Measurements from ENCODE around the gene OR56A4. TPM values are rescaled to one million over a fixed set of nuclear protein-coding genes. Genes with fewer than 3 reads are reported as not detected.

The OR56A4 gene
- total RNA-seq = not detected

DNA sequence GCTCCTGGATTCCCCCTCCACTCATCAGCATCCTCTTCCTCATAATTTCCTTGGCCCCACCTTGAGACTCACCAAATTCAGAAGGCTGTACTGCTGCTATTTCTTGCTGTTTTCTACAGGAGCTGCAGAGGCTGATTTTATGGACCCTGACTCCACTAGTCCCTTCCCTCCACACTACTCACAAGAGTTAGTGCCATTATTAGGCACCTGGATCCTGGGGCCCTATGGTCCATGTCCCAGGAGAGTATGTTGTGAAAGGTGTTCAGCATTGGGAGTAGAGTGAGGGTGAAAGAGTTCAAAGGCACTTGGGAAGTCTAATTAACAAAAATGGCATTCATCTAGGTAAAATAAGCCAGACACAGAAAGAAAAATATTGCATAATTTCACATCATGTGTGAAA, at the start of gene OR56A4:
OR56A4 (minus strand) TSS at position 101 of the 400 bp plus-strand sequence. CDS start 3,954 bp downstream, outside the sequence.
- Mint-ChIP-seq H3K36me3 (ENCODE audit: low read depth) (no peaks in the 10 kb centered on the region), H3K4me1 (no peaks in the 10 kb centered on the region), H3K4me3 (no peak within 1 kb of the TSS), H3K9me3 (no peaks in the 10 kb centered on the region), H3K27me3 (peaks cover 17% of the 10 kb centered on the region), H3K27ac (no peak within 1 kb of the TSS)
- no peak for DNase-seq
- CTCF ChIA-PET = no interaction called here
- POLR2A ChIA-PET = no interaction called here

DNA sequence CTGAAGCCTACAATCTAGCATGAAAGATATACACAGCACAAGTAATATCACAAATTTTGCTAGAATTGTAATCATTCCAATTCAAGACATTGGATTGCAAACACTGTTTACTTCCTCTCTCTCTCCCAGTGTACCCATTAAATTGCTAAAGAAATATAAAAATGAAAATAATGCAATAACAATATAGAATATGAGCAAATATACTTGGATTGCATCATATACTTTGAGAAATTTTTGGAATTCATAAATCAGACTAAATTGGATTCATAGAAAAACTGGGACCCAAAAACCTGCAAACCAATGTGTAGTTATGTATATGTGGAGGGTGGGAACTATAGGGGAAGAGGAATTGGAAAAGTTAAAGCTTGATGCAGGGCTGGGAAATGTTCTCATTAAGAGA, 48.8 kb upstream of the OR56A4 start:
- Mint-ChIP-seq H3K4me3 (no peak overlapping the region), H3K36me3 (ENCODE audit: low read depth) (no peaks in the 10 kb centered on the region), H3K27ac (no peak overlapping the region), H3K4me1 (no peaks in the 10 kb centered on the region), H3K9me3 (no peaks in the 10 kb centered on the region), H3K27me3 (peaks cover 20% of the 10 kb centered on the region)
- POLR2A ChIA-PET = no interaction called here
- DNase-seq = no peak
- CTCF ChIA-PET = no interaction called here

DNA sequence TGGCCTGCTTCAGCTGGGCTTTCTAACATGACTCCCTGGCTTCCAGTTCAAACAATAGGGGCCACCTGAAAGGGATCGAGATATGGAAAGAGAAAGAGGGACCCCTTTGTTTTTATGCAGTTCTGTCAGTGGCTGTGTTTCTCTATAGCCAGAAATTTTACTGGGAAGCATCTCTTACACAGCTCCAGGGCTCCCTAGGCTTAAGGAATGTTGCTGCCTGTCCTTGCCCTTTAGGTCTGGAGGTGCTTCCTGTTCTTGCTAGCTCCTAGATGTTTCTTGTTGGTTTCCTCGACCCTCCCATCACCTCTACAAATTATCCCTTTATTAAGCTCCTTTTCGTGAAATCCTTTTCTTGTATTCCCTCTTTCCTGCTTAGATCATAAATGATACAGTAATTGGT, 45.6 kb upstream of the OR56A4 start:
- no peak overlapping the region for H3K27ac Mint-ChIP-seq
- CTCF ChIA-PET = interaction anchor here (0.6 to 0.9 kb wide), 2 partner anchors 40 to 513 kb away, joined by 3 read pairs; no protein-coding TSS in a partner anchor

DNA sequence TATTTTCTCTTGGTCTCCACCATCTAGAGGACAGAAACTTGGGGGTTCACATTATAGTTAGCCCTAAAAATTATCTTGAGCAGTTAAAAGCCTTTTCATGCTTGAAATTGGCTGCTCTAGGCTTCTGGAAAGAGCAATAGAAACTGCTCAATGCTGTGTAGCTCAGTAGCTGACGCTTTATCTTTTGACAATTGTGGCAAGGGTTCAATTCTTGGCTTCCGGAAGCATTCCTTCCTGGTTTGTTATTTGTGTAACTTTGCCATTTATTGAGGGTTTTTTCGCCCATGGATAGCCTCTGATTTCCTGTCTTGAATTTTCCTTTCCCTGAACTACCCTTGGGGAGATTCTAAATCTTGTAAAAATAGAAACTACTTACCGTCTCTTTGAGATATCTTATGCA, 34.1 kb upstream of the OR56A4 start:
- POLR2A ChIA-PET = no interaction called here
- H3K9me3 Mint-ChIP-seq = no peaks in the 10 kb centered on the region
- CTCF ChIA-PET = no interaction called here

More for the DNA sequence above, 45.6 kb upstream of the OR56A4 start:
- no peak overlapping the region for H3K4me3 Mint-ChIP-seq
- DNase-seq = no peak
- H3K27me3 Mint-ChIP-seq = peaks cover 16% of the 10 kb centered on the region
- no peaks in the 10 kb centered on the region for H3K36me3 Mint-ChIP-seq (ENCODE audit: low read depth)
- H3K4me1 Mint-ChIP-seq = no peaks in the 10 kb centered on the region
- no peaks in the 10 kb centered on the region for H3K9me3 Mint-ChIP-seq
- POLR2A ChIA-PET = no interaction called here

GRCh38 chr11:6030708-6031405, 24.1 kb upstream of the OR56A4 start, which contains the start of gene OR56A1:
OR56A1 (minus strand) TSS chr11:6030758; CDS start chr11:6027692, 3,066 bp downstream.
- Mint-ChIP-seq H3K27me3 (peaks cover 12% of the 10 kb centered on the region), H3K4me3 (no peak within 1 kb of the TSS), H3K9me3 (no peaks in the 10 kb centered on the region), H3K4me1 (no peaks in the 10 kb centered on the region), H3K36me3 (ENCODE audit: low read depth) (no peaks in the 10 kb centered on the region), H3K27ac (no peak within 1 kb of the TSS)
- DNase-seq = no peak
- POLR2A ChIA-PET = no interaction called here
- CTCF ChIA-PET = no interaction called here

More for the DNA sequence above, 34.1 kb upstream of the OR56A4 start:
- Mint-ChIP-seq H3K27me3 (peaks cover 20% of the 10 kb centered on the region), H3K4me3 (no peak overlapping the region), H3K36me3 (ENCODE audit: low read depth) (no peaks in the 10 kb centered on the region), H3K27ac (no peak overlapping the region), H3K4me1 (no peaks in the 10 kb centered on the region)
- DNase-seq = no peak

- Mint-ChIP-seq H3K27me3 (peaks cover 21% of the 10 kb centered on the region), H3K36me3 (ENCODE audit: low read depth) (no peaks in the 10 kb centered on the region), H3K9me3 (no peaks in the 10 kb centered on the region), H3K4me1 (no peaks in the 10 kb centered on the region), H3K27ac (no peak overlapping the region), H3K4me3 (no peak overlapping the region)
- ChIA-PET CTCF (no interaction called here), POLR2A (no interaction called here)
- no peak for DNase-seq
Observed at GRCh38 chr11:6027501-6027900, 20.8 kb upstream of the OR56A4 start.

DNA sequence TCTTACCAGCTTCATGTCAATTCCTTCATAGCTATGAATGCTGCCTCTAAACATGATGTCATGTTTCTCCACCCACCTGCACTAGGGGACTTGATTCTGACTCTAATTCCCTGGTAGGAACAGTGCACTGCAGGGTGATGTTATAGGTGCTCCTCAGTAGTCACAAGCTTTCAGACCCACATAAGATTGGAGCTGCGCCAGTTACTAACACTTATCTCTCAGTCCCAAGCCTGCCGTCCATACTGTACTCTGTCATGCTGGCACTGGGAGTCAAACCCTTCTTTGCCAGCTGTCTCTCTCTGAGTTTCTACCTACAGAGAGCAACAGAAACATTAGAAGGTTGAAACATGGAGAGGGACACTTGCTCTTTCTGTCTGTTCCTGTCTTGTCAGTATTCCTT, 18.3 kb upstream of the OR56A4 start:
- no peak for DNase-seq
- Mint-ChIP-seq H3K27ac (no peak overlapping the region), H3K36me3 (ENCODE audit: low read depth) (no peaks in the 10 kb centered on the region), H3K9me3 (no peaks in the 10 kb centered on the region), H3K4me3 (no peak overlapping the region), H3K27me3 (peaks cover 32% of the 10 kb centered on the region), H3K4me1 (no peaks in the 10 kb centered on the region)
- POLR2A ChIA-PET = no interaction called here
- CTCF ChIA-PET = interaction anchor here (0.5 to 1.0 kb wide), 2 partner anchors 13 to 238 kb away, joined by 3 to 4 read pairs; no protein-coding TSS in a partner anchor

DNA sequence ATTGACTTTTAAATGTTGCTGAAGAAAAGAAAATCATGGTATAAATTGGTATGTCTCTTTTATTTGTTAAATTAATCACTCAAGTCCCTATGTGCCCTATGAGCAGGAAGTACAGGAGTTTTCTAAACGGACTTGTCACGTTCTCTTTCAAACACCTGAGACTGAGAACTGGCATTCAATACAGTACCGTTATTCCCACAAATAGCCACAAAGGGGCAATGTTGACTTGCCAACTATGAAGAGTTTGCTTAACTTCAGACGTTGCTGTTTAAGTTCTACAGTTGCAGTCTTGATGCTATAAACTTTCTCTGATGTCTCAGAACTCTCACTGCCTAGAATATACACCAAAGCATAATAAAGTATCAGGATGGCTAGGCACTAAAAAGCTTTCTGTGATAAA, 16.2 kb upstream of the OR56A4 start:
- ChIA-PET CTCF (interaction anchor here (0.6 kb wide), 1 partner anchor 350 kb away, joined by 3 read pairs; no protein-coding TSS in a partner anchor), POLR2A (no interaction called here)
- no peaks in the 10 kb centered on the region for H3K4me1 Mint-ChIP-seq
- peaks cover 40% of the 10 kb centered on the region for H3K27me3 Mint-ChIP-seq
- H3K27ac Mint-ChIP-seq = no peak overlapping the region
- H3K36me3 Mint-ChIP-seq (ENCODE audit: low read depth) = no peaks in the 10 kb centered on the region
- peak; percentile 26 for DNase-seq
- H3K4me3 Mint-ChIP-seq = no peak overlapping the region
- H3K9me3 Mint-ChIP-seq = no peaks in the 10 kb centered on the region

DNA sequence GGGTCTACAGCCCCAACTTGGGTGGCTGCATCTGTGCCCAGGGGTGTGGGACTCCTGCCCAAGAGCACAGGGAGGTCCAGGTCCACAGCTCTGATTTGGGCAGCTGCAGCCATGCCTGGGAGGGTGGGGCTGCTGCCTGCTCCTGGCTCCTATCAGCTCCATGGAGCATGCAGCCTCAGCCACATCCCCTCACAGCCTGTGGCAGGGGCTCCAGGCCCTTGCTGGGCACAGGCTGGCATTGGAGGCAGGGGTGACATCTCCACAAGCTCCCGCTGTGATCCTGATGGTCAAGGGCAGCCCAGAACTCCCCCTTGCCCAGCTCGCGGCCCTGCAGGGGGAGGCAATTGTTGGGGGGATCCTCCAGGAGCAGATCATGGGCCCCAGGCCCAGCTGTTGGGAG, 6.3 kb upstream of the OR56A4 start:
- no peaks in the 10 kb centered on the region for H3K36me3 Mint-ChIP-seq (ENCODE audit: low read depth)
- CTCF ChIA-PET = interaction anchor here (1.1 kb wide), 1 partner anchor 338 kb away, joined by 3 read pairs; no protein-coding TSS in a partner anchor
- H3K27ac Mint-ChIP-seq = no peak overlapping the region
- H3K4me3 Mint-ChIP-seq = no peak overlapping the region
- POLR2A ChIA-PET = no interaction called here
- no peak for DNase-seq
- no peaks in the 10 kb centered on the region for H3K4me1 Mint-ChIP-seq
- H3K27me3 Mint-ChIP-seq = peaks cover 14% of the 10 kb centered on the region
- peaks cover 4% of the 10 kb centered on the region for H3K9me3 Mint-ChIP-seq

DNA sequence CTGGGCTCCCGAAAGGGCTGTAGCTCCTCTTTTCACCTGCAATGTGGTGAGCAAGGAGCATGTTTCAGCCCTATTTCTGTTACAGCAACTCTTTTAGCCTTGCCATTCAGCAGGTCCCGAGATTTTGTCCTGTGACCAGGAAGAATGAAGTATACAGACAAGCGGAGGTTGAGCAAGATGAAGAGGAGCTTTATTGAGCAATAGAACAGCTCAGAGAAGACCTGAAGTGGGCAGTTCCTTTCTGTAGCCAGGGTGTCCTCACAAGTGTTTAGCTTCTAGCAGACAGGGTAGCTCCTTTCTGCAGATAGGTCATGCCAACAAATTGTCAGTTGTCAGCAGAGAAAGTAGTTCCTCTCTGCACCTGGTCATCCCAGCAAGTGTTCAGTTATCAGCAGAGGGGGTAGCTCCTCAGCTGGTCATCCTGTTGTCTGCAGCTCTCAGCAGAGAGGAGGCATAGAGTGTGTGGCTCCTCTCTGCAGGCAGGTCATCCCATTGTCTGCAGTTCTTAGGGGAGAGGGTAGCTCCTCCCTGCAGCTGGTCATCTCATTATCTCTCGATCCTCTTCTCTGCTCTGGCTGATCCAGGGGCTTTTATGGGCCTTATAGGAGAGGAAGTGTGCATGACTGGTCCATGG, 5.4 kb upstream of the OR56A4 start:
- H3K27ac Mint-ChIP-seq = no peak overlapping the region
- POLR2A ChIA-PET = no interaction called here
- peaks cover 14% of the 10 kb centered on the region for H3K27me3 Mint-ChIP-seq
- H3K4me3 Mint-ChIP-seq = no peak overlapping the region
- no peaks in the 10 kb centered on the region for H3K36me3 Mint-ChIP-seq (ENCODE audit: low read depth)
- CTCF ChIA-PET = interaction anchor here (0.8 kb wide), 1 partner anchor 40 kb away, joined by 3 read pairs; no protein-coding TSS in a partner anchor
- peaks cover 4% of the 10 kb centered on the region for H3K9me3 Mint-ChIP-seq
- no peaks in the 10 kb centered on the region for H3K4me1 Mint-ChIP-seq
- DNase-seq = no peak

DNA sequence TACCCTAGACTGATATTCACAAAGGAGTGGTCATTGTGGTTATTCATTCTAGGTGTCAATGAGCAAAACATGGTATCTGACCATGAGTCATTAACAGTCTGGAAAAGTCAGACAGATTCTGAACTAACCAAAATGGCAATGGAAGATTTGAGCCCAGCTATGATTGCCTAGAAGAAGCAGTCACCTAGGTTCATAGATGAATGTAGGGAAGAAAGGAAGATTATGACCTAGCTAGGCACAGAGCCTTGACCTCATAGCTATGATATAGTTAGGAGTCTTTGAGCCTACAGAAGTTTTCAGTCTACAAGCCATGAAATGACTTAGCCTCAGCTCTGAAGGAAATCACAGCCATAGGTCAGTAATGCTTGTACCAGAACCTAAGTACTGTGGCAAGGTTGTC, 351 bp downstream of the OR56A4 start:
- no peak overlapping the region for H3K27ac Mint-ChIP-seq
- DNase-seq = no peak
- ChIA-PET POLR2A (no interaction called here), CTCF (no interaction called here)
- H3K4me3 Mint-ChIP-seq = no peak overlapping the region
- no peaks in the 10 kb centered on the region for H3K9me3 Mint-ChIP-seq
- no peaks in the 10 kb centered on the region for H3K4me1 Mint-ChIP-seq
- H3K27me3 Mint-ChIP-seq = peaks cover 18% of the 10 kb centered on the region
- no peaks in the 10 kb centered on the region for H3K36me3 Mint-ChIP-seq (ENCODE audit: low read depth)

DNA sequence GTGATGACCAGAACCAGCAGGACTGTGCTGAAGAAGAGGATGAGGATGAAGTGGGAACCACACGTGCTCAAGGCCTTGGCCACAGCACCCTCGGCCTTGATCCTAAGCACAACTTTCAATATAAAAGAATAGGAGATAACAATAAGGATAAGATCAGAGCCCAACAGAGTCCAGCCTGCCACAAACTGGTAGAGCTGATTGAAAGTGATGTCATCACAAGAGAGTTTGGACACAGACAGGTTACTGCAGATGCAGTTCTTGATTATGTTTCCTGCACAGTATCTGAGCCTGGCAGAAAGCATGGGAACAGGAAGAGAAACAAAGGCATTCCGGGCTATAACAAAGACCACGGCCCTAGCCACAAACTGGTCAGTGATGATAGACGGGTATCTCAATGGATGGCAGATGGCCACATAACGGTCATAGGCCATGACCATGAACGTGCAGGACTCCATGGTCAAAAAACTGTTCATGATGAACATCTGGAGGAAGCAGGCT, 4.5 kb downstream of the OR56A4 start:
- Mint-ChIP-seq H3K4me1 (no peaks in the 10 kb centered on the region), H3K9me3 (no peaks in the 10 kb centered on the region), H3K27ac (no peak overlapping the region), H3K4me3 (no peak overlapping the region), H3K27me3 (peaks cover 16% of the 10 kb centered on the region), H3K36me3 (ENCODE audit: low read depth) (no peaks in the 10 kb centered on the region)
- POLR2A ChIA-PET = no interaction called here
- DNase-seq = no peak
- CTCF ChIA-PET = no interaction called here

DNA sequence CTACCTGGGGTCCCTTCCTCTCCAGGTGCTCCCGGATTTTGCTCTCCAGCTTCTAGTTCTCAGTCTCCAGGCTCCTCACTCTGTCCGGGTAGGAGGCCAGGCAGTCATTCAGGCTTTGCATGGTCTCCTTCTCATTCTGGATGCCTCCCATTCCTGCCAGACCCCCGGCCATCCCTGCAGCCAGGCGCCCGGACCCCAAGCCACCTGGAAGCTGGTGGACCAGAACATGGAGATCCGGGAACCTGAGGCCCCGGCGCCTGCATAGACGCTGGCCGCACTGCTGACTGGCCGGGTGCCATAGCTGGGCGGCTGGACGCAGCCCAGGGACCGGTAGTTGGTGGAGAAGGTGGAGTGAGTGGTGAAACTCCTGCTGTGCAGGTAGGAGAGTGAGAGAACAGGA, 12.0 kb downstream of the OR56A4 start:
- no peaks in the 10 kb centered on the region for H3K4me1 Mint-ChIP-seq
- H3K27me3 Mint-ChIP-seq = peaks cover 8% of the 10 kb centered on the region
- DNase-seq = no peak
- H3K27ac Mint-ChIP-seq = no peak overlapping the region
- no peaks in the 10 kb centered on the region for H3K36me3 Mint-ChIP-seq (ENCODE audit: low read depth)
- no peaks in the 10 kb centered on the region for H3K9me3 Mint-ChIP-seq
- CTCF ChIA-PET = no interaction called here
- POLR2A ChIA-PET = no interaction called here
- no peak overlapping the region for H3K4me3 Mint-ChIP-seq

Data from activated CD4-positive, alpha-beta T cell treated with anti-CD3 and anti-CD28 coated beads, Interleukin-2, amount 10 ng/mL, durations not matched to agents 7 days and 5 days (primary cell).